ENCODE data around the gene SBNO2.

The SBNO2 gene

DNA sequence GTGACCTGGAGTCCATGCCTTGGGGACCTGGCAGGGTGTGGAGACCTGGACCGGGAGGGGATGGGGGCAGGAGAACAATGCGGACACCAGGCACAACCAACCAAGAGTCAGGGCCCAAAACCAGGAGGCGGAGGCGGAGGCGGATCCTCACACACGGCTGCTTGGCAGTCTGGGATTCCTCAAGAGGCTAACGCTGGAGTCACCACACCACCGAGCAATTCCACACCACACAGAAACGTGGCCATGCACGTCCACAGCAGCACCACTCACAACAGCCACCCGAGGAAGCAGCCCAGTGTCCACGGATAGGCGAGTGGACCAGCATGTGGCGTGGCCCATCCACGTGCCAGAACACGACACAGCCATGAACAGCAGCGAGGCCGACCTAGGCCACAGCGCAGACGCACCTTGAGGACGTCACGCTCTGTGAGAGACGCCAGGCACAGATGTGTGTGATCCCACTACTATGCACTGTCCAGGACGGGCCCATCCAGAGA, 17.7 kb downstream of the SBNO2 start:
- H3K27ac ChIP-seq (ENCODE audit: low read depth, low read length), result no peak overlapping the region
- H3K36me3 ChIP-seq (ENCODE audit: insufficient read depth, low read length), result peaks cover 11% of the 10 kb centered on the region
- no peak overlapping the region for H3K9ac ChIP-seq (ENCODE audit: low read length)
- H3K4me3 ChIP-seq (ENCODE audit: low read depth in 1 of 2, low read length in 2 of 2), result no peak overlapping the region
- no peaks in the 10 kb centered on the region for H3K27me3 ChIP-seq (ENCODE audit: control insufficient read depth in 1 of 2, insufficient read depth in 2 of 2, low read length in 2 of 2)
- H3K4me1 ChIP-seq (ENCODE audit: insufficient read depth, low read length), result peaks cover 15% of the 10 kb centered on the region
- no peaks in the 10 kb centered on the region for H3K9me3 ChIP-seq (ENCODE audit: low read length)

DNA sequence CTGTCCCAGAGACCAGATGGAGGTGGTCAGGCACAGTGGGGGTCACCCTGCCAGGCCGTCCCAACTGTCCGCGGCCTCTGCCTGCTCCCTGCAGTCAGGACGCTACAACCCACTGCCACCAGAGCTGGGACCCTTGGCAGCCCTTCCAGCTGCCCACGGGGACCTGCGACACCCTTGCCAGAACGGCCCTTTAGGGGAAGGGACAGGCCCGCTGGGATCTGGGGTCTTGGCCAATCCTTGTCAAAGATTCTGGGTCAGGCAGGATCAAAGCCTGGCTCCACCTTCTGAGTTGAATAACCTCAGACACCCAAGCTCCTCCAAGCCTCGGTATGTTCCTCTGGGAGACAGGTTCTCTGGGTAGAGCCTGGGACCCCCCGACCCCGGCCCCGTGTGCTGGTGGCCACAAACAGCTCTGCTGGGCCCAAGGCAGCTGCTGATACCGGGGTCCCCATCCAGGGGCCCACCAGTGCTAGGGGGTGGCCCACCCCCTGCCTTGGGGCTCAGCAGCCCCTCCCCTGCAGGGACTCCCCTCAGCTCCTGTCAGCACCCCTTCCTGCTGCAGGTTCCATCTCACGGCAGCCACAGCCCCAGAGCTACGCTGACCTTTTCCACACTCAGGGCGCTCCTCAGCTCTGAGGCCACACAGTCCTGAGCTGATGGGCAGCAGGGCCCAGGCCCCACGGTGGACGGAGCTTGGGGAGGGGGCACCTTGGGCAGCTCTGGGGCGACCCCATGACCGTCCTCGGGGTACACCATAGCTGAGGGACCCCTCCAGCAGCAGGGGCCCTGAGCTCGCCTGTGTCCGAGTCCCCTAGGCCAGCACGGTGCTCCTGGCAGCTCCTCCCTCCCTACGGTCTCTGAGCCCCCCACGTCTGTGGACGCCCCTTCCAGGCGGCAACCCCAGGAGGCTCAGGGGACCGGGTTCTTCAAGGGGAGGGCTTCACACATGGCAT, 18.4 kb downstream of the SBNO2 start:
- H3K9ac ChIP-seq (ENCODE audit: low read length), result no peak overlapping the region
- H3K4me3 ChIP-seq (ENCODE audit: low read depth in 1 of 2, low read length in 2 of 2), result no peak overlapping the region
- H3K4me1 ChIP-seq (ENCODE audit: insufficient read depth, low read length), result peaks cover 15% of the 10 kb centered on the region
- H3K27me3 ChIP-seq (ENCODE audit: control insufficient read depth in 1 of 2, insufficient read depth in 2 of 2, low read length in 2 of 2), result no peaks in the 10 kb centered on the region
- no peaks in the 10 kb centered on the region for H3K9me3 ChIP-seq (ENCODE audit: low read length)
- peak overlapping the region; percentile 61 for H3K27ac ChIP-seq (ENCODE audit: low read depth, low read length)
- peaks cover 11% of the 10 kb centered on the region for H3K36me3 ChIP-seq (ENCODE audit: insufficient read depth, low read length)

DNA sequence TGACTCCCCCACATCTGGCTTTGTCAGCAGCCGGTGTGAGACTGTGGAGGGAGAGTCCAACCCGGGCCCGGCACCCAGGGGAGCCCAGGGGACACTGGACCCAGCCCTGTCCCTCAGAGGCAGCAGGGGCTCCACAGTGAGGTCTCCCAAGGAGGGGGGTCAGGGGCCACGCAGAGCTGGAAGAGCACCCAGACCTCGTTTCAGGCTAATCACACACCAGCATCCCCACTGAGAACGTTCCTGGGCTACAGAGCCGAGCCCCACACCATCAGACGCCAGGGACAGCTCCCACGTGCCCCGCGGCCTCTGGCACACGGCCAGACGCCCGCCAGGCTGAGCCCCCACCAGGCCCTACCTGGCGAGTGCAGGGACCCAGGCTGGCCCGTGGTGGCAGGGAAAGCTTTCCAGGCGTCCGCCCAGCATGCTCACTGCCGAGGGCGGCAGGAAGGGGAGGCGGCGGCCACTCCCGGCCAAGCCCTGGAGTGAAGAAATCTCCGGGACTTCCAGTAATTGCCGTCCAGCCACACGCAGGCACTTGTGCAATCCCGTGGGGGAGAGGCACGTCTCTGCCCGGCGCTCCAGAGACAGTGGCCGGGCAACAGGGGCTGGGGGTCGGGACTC, 19.2 kb downstream of the SBNO2 start:
- peaks cover 15% of the 10 kb centered on the region for H3K4me1 ChIP-seq (ENCODE audit: insufficient read depth, low read length)
- H3K27ac ChIP-seq (ENCODE audit: low read depth, low read length), result peak overlapping the region; percentile 61
- H3K27me3 ChIP-seq (ENCODE audit: control insufficient read depth in 1 of 2, insufficient read depth in 2 of 2, low read length in 2 of 2), result no peaks in the 10 kb centered on the region
- no peak overlapping the region for H3K4me3 ChIP-seq (ENCODE audit: low read depth in 1 of 2, low read length in 2 of 2)
- H3K9me3 ChIP-seq (ENCODE audit: low read length), result no peaks in the 10 kb centered on the region
- H3K36me3 ChIP-seq (ENCODE audit: insufficient read depth, low read length), result peaks cover 11% of the 10 kb centered on the region
- H3K9ac ChIP-seq (ENCODE audit: low read length), result no peak overlapping the region

DNA sequence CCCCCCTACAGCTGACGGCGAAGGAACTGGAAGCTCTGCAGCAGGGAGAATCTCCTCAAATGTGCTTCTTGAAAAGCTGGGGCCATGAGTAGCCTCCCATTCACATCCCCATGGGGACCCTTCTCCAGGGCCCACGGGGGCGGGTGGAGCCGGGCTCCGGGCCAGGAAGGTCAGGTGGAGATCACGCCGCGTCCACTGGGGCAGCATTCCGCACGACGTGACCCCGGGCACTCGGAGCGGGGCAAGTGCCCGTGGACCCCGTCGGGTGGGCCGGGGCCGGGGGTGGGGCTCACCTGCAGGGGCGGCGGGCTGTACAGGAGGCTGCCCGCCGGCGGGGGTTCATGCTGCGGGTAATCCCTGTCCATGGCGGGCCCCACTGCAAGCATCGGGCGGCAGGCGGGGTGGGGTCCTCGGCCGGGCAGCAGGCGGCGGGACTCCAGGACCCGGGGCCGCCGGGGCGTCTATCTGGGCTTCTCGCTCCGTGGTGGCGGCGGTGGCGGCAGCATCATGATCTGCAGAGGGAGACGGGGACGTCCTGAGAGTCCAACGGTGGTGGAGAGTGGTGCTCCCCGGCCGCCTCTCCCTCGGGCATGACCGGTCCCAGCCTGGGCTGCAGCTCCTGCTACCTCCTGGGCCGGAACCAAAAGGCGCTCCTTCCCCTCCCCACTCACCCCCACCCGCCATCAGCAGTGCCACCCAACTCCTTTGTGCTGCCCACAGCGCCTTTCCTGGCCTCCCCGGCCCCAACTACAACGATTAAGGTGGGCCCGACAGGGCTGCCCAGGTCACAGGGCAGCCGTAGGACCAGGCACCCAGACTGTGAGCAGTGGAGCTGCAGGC, 20.0 kb downstream of the SBNO2 start:
- H3K27me3 ChIP-seq (ENCODE audit: control insufficient read depth in 1 of 2, insufficient read depth in 2 of 2, low read length in 2 of 2), result no peaks in the 10 kb centered on the region
- peaks cover 15% of the 10 kb centered on the region for H3K4me1 ChIP-seq (ENCODE audit: insufficient read depth, low read length)
- H3K9ac ChIP-seq (ENCODE audit: low read length), result no peak overlapping the region
- H3K4me3 ChIP-seq (ENCODE audit: low read depth in 1 of 2, low read length in 2 of 2), result no peak overlapping the region
- peak overlapping the region; percentile 52 for H3K27ac ChIP-seq (ENCODE audit: low read depth, low read length)
- H3K9me3 ChIP-seq (ENCODE audit: low read length), result no peaks in the 10 kb centered on the region
- peaks cover 11% of the 10 kb centered on the region for H3K36me3 ChIP-seq (ENCODE audit: insufficient read depth, low read length)

DNA sequence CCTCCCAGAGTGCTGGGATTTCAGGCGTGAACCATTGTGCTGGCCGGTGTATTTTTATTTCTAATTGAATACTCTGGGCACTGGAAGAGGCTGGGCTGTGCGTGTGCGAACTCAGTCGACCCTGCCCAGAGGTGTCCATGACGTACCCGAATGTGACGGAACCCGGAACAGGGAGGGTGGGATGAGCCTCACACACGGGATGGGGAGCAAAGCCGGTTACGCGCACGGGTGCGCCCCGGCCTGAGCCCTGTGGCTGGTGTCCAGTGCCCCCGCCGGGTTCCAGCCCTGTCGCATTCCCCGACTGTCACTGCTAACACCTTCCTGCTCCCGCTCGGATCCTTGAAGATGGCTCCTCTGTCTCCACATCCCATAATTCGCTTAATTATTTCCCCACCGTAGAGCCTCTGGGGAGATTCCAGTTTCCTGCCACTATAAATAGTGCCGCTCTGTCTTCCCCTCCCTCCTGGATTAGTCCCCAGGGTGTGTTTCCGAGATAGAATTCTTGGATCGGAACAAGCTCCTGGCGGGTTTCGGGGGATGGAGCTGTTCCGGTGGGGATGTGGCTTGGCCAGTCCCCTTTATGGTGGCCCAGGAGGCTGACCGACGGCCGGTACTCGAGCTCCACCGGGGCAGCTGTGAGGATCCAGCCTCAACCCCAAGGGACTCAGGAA, 22.0 kb downstream of the SBNO2 start:
- no peaks in the 10 kb centered on the region for H3K27me3 ChIP-seq (ENCODE audit: control insufficient read depth in 1 of 2, insufficient read depth in 2 of 2, low read length in 2 of 2)
- no peaks in the 10 kb centered on the region for H3K9me3 ChIP-seq (ENCODE audit: low read length)
- peaks cover 15% of the 10 kb centered on the region for H3K4me1 ChIP-seq (ENCODE audit: insufficient read depth, low read length)
- H3K9ac ChIP-seq (ENCODE audit: low read length), result no peak overlapping the region
- H3K4me3 ChIP-seq (ENCODE audit: low read depth in 1 of 2, low read length in 2 of 2), result no peak overlapping the region
- H3K36me3 ChIP-seq (ENCODE audit: insufficient read depth, low read length), result peaks cover 11% of the 10 kb centered on the region
- H3K27ac ChIP-seq (ENCODE audit: low read depth, low read length), result no peak overlapping the region

DNA sequence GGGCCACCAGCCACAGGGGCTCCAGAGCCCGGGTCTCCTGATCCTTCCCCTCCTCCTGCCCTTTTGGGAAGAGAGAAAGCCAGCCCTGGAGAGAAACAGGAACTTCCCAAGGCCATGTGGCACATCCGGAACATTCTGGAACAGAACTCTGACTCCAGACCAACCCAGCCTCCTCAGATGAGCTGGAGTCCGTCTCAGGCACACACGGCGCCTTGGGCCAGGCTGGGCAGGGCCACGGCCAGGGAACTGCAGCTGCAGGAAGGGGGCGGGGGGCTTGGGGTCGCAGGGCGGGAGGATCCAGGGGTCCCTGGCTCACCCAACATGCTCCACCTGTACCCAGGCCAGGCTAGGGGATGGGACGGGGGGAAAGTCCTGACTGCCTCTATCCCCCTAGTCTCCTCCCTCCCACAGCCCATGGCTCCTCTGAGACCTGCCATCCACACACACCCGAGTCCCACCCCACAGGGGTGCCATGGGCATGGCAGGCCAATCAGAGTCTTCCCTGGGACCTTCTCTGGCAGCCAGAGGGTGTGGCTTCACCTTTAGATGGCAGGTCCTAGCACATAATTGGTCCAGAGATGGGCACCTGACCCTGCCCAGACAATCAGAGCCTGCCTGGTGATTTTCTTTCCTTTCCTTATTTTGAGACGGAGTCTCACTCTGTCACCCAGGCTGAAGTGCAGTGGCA, 22.9 kb downstream of the SBNO2 start:
- Histone ChIP-seq H3K27me3 (ENCODE audit: control insufficient read depth in 1 of 2, insufficient read depth in 2 of 2, low read length in 2 of 2) (no peaks in the 10 kb centered on the region), H3K4me1 (ENCODE audit: insufficient read depth, low read length) (peaks cover 11% of the 10 kb centered on the region), H3K36me3 (ENCODE audit: insufficient read depth, low read length) (peaks cover 11% of the 10 kb centered on the region), H3K9me3 (ENCODE audit: low read length) (no peaks in the 10 kb centered on the region), H3K9ac (ENCODE audit: low read length) (no peak overlapping the region), H3K27ac (ENCODE audit: low read depth, low read length) (no peak overlapping the region), H3K4me3 (ENCODE audit: low read depth in 1 of 2, low read length in 2 of 2) (no peak overlapping the region)

DNA sequence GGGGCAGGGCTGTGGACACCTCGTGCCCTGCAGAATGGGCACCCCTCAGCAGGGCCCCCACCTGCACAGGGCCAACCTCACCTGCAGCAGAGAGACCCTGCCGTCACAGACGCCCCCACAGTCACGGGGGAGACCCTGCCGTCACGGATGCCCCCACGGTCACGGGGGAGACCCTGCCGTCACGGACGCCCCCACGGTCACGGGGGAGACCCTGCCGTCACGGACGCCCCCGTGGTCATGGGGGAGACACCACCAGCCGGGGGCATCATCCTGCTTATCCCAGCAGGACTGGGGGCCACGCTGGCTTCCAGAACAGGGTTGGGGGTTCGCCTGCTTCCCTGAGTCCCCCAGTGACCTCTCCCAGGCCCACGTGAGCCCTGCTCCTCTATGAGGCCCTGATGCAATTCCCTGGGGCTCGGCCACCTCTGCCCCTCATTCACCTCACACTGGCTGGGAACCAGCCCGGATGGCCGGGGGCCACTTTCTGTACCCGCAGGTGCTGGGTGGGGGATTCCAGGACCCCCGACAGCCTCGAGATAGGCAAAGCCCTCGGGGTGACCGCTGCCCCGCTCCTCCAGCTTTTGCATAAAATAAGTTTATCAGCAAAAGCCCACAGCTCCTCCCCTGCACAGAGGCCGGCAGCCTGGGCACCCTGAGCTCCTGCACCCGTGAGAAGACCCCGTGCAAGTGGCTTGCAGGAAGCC, 23.6 kb downstream of the SBNO2 start:
- H3K9me3 ChIP-seq (ENCODE audit: low read length), result no peaks in the 10 kb centered on the region
- H3K27me3 ChIP-seq (ENCODE audit: control insufficient read depth in 1 of 2, insufficient read depth in 2 of 2, low read length in 2 of 2), result no peaks in the 10 kb centered on the region
- peaks cover 4% of the 10 kb centered on the region for H3K4me1 ChIP-seq (ENCODE audit: insufficient read depth, low read length)
- H3K4me3 ChIP-seq (ENCODE audit: low read depth in 1 of 2, low read length in 2 of 2), result no peak overlapping the region
- no peak overlapping the region for H3K9ac ChIP-seq (ENCODE audit: low read length)
- peaks cover 11% of the 10 kb centered on the region for H3K36me3 ChIP-seq (ENCODE audit: insufficient read depth, low read length)
- no peak overlapping the region for H3K27ac ChIP-seq (ENCODE audit: low read depth, low read length)

DNA sequence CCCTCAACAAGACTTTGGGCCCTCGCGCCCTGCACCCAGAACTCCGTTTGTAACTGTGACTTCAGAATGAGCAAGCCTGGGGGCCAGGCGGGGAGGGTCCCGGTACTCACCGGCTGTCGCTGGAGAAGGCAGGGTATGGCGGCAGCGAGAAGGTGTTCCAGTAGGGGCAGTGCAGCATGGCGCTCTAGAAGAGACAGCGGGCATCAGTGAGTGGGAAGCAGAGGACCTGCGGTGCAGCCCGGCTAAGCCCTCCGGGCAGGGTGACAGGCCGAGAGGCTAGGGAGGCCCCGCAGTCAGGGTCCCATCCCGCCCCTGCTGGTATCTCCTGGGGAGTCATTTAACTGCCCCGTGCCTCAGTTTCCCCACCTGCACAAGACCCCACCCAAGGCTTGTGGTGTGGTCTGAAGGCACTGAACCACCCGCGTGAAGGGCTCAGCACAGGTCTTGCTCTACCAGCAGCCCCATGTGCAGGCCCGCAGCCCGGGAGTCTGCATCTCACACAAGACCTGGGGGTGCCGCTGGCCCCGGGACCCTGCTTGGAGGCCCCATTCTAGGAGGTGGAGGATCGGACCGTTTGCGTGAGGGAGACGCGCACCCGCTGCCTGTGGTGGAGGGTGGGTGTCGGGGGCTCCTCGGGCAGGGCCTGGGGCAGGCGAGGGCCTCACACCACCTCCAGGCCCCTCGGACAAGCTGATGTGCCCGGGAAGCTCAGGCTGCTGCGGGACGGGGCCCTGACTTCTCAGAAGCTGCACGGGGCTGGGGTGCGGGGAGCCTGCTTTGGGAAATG, 24.6 kb downstream of the SBNO2 start:
- Histone ChIP-seq H3K27me3 (ENCODE audit: control insufficient read depth in 1 of 2, insufficient read depth in 2 of 2, low read length in 2 of 2) (no peaks in the 10 kb centered on the region), H3K36me3 (ENCODE audit: insufficient read depth, low read length) (peaks cover 11% of the 10 kb centered on the region), H3K4me3 (ENCODE audit: low read depth in 1 of 2, low read length in 2 of 2) (no peak overlapping the region), H3K4me1 (ENCODE audit: insufficient read depth, low read length) (peaks cover under 1% of the 10 kb centered on the region), H3K27ac (ENCODE audit: low read depth, low read length) (no peak overlapping the region), H3K9ac (ENCODE audit: low read length) (no peak overlapping the region), H3K9me3 (ENCODE audit: low read length) (no peaks in the 10 kb centered on the region)

DNA sequence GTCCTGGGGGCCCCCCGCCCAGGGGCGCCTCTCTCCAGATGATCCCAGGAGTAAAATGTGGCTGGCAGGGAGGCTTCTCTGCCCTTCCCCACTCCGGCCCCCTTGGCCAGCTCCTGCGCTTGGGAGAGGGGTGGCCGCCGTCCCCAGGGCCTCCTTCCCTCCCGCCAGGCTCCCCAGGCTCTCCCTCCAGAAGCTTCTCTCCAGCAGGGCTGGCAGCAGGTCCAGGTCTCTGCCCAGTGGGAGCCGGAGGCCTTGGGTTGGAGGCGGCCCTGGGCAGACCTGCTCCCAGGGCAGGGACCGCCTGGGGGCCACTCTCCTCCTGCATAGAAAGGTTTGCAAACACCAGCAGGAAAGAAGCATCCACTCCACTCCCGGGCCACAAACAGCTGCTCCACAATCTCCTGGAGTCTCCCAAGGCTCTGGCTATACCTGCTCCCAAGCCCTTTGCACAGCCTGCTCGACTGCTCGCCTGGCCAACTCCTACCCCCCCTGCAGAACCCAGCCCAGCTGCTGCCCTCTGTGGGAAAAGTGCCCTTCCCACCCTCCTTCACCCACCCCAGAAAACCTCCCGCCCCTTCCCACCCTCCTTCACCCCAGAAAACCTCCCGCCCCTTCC, 26.0 kb downstream of the SBNO2 start:
- H3K9me3 ChIP-seq (ENCODE audit: low read length), result no peaks in the 10 kb centered on the region
- H3K36me3 ChIP-seq (ENCODE audit: insufficient read depth, low read length), result peaks cover 14% of the 10 kb centered on the region
- H3K27me3 ChIP-seq (ENCODE audit: control insufficient read depth in 1 of 2, insufficient read depth in 2 of 2, low read length in 2 of 2), result no peaks in the 10 kb centered on the region
- H3K9ac ChIP-seq (ENCODE audit: low read length), result no peak overlapping the region
- H3K4me1 ChIP-seq (ENCODE audit: insufficient read depth, low read length), result no peaks in the 10 kb centered on the region
- no peak overlapping the region for H3K4me3 ChIP-seq (ENCODE audit: low read depth in 1 of 2, low read length in 2 of 2)
- H3K27ac ChIP-seq (ENCODE audit: low read depth, low read length), result no peak overlapping the region
